IMR-90 (cell line): ENCODE data around the gene RIPK4. TPM values are rescaled to one million over a fixed set of nuclear protein-coding genes. Genes with fewer than 3 reads are reported as not detected.

Experiments
- ATAC-seq: fragments of 200-7000 bp; cut with Tn5 transposase; 2 replicates; pipeline ENCODE4 v1.9.1; 2020; ENCODE audit warnings: low read depth, mild to moderate bottlenecking, moderate library complexity
- BruUV-seq: library from RNA; stranded (reverse); fragments of 400-500 nt; replicated peaks from 2 replicates; lab custom pipeline; 2021; lab: Mats Ljungman, UMichigan
- CTCF ChIA-PET: fragments of 300-600 bp; formaldehyde crosslinking; extraction: SDS; loops from one replicate; lab custom pipeline; 2021; ENCODE audit warnings: antibody characterized with exemption; lab: Yijun Ruan, JAX
- POLR2A ChIA-PET: fragments of 300-600 bp; sonication (Branson Sonifier 250); formaldehyde crosslinking; loops from one replicate; lab custom pipeline; 2022; ENCODE audit warnings: antibody characterized with exemption; ENCODE audit not compliant: unreplicated experiment; lab: Charles Lee
- DNase-seq: peaks from one replicate; pipeline ENCODE4 v3.0.0; 2013
- H2AFZ ChIP-seq: replicated peaks from 2 replicates; pipeline ENCODE3; 2013; ENCODE audit warnings: low read length, mild to moderate bottlenecking; ENCODE audit not compliant: poor library complexity
- H2AK5ac ChIP-seq: 2 replicates; pipeline ENCODE4 v1.6.1; 2013; ENCODE audit warnings: low read depth, low read length, inconsistent platforms
- H2AK9ac ChIP-seq: replicated peaks from 2 replicates; pipeline ENCODE3; 2013; ENCODE audit warnings: mild to moderate bottlenecking, low read depth, low read length, moderate library complexity; ENCODE audit not compliant: poor library complexity
- H2BK120ac ChIP-seq: 2 replicates; pipeline ENCODE4 v1.6.1; 2013; ENCODE audit warnings: low read depth, low read length, inconsistent platforms
- H2BK15ac ChIP-seq: 3 replicates; pipeline ENCODE4 v1.6.1; 2013; ENCODE audit warnings: low read depth, low read length, inconsistent platforms
- H2BK20ac ChIP-seq: 2 replicates; pipeline ENCODE4 v1.6.1; 2013; ENCODE audit warnings: low read depth, mild to moderate bottlenecking, inconsistent platforms, low read length, moderate library complexity
- H2BK5ac ChIP-seq: 2 replicates; pipeline ENCODE4 v1.6.1; 2013; ENCODE audit warnings: mild to moderate bottlenecking, low read depth, low read length, inconsistent platforms; ENCODE audit not compliant: poor library complexity, severe bottlenecking
- H3K14ac ChIP-seq: replicated peaks from 2 replicates; pipeline ENCODE4 v1.6.1; 2013; ENCODE audit warnings: low read depth, low read length, inconsistent platforms
- H3K18ac ChIP-seq: 2 replicates; pipeline ENCODE4 v1.6.1; 2013; ENCODE audit warnings: low read depth, low read length, control low read depth
- H3K23ac ChIP-seq: 2 replicates; pipeline ENCODE4 v1.6.1; 2013; ENCODE audit warnings: low read depth, low read length, inconsistent platforms
- H3K27ac ChIP-seq: 2 replicates; pipeline ENCODE4 v1.5.1; 2013; ENCODE audit warnings: mild to moderate bottlenecking, control low read depth, low read length; ENCODE audit not compliant: insufficient read depth
- H3K27me3 ChIP-seq: 2 replicates; pipeline ENCODE4 v1.6.1; 2013; ENCODE audit warnings: low read length; ENCODE audit not compliant: control insufficient read depth, insufficient read depth
- H3K36me3 ChIP-seq: 2 replicates; pipeline ENCODE4 v1.6.1; 2013; ENCODE audit warnings: low read length, mixed read lengths; ENCODE audit not compliant: control insufficient read depth, insufficient read depth
- H3K4ac ChIP-seq: 2 replicates; pipeline ENCODE4 v1.6.1; 2013; ENCODE audit warnings: low read depth, low read length, inconsistent platforms
- H3K4me1 ChIP-seq: 2 replicates; pipeline ENCODE4 v1.6.1; 2013; ENCODE audit warnings: low read length, mixed read lengths; ENCODE audit not compliant: control insufficient read depth, insufficient read depth
- H3K4me2 ChIP-seq: 2 replicates; pipeline ENCODE4 v1.6.1; 2013; ENCODE audit warnings: low read depth, mild to moderate bottlenecking, control low read depth, low read length, moderate library complexity
- H3K4me3 ChIP-seq: 2 replicates; pipeline ENCODE4 v1.5.1; 2013; ENCODE audit warnings: low read depth, mild to moderate bottlenecking, control low read depth, low read length, moderate library complexity; ENCODE audit not compliant: insufficient read depth
- H3K56ac ChIP-seq: 2 replicates; pipeline ENCODE4 v1.6.1; 2013; ENCODE audit warnings: low read length, inconsistent platforms; ENCODE audit not compliant: insufficient read depth; ENCODE audit errors: extremely low read depth
- H3K79me1 ChIP-seq, 2 experiments: 2 replicates each; pipeline ENCODE4 v1.6.1; 2013; ENCODE audit warnings: low read length in 2 of 2, inconsistent platforms in 1 of 2, low read depth in 1 of 2
- H3K9ac ChIP-seq: 2 replicates; pipeline ENCODE4 v1.6.1; 2013; ENCODE audit warnings: low read depth, low read length, control low read depth
- H3K9me1 ChIP-seq: 2 replicates; pipeline ENCODE4 v1.6.1; 2013; ENCODE audit warnings: low read length, inconsistent platforms; ENCODE audit not compliant: insufficient read depth
- H3K9me3 ChIP-seq: 2 replicates; pipeline ENCODE4 v1.6.1; 2013; ENCODE audit warnings: low read length; ENCODE audit not compliant: control insufficient read depth, insufficient read depth
- H4K20me1 ChIP-seq: 2 replicates; pipeline ENCODE4 v1.6.1; 2013; ENCODE audit warnings: low read length, inconsistent platforms; ENCODE audit not compliant: insufficient read depth
- H4K5ac ChIP-seq: 2 replicates; pipeline ENCODE4 v1.6.1; 2013; ENCODE audit warnings: mild to moderate bottlenecking, low read depth, low read length, control low read depth
- H4K8ac ChIP-seq, 2 experiments: 2 replicates each; pipeline ENCODE4 v1.6.1; 2013; ENCODE audit warnings: low read depth in 2 of 2, low read length in 2 of 2, control low read depth in 1 of 2, inconsistent platforms in 1 of 2
- H4K91ac ChIP-seq: 2 replicates; pipeline ENCODE4 v1.6.1; 2013; ENCODE audit warnings: low read depth, low read length, inconsistent platforms; ENCODE audit not compliant: insufficient read depth
- FOS ChIP-seq: fragments of 150-350 bp; IDR thresholded peaks from 2 replicates; pipeline ENCODE4 v1.6.1; 2016; ENCODE audit warnings: low read depth, low read length
- MXI1 ChIP-seq: IDR thresholded peaks from 2 replicates; pipeline ENCODE4 v1.6.1; 2012; ENCODE audit warnings: low read depth, mild to moderate bottlenecking, low read length, moderate library complexity, borderline replicate concordance
- WGBS, 2 experiments: methylation state at CpG; one replicate each; pipeline versions ENCODE4 v1.1.5 to v1.1.7; 2013; ENCODE audit warnings: missing lambda C conversion rate in 2 of 2; ENCODE audit not compliant: insufficient read length in 1 of 2; ENCODE audit errors: extremely low coverage in 2 of 2; 5-methylcytosine and 5-hydroxymethylcytosine counted together
- dilution Hi-C: fragments of 300-500 bp; cut with HindIII; formaldehyde crosslinking; loops from one replicate; pipeline ENCODE4 v1.14.3; 2018; ENCODE audit warnings: low sequenced_read_pairs; ENCODE audit not compliant: unreplicated experiment
- in situ Hi-C: fragments of 300-500 bp; cut with MboI; formaldehyde crosslinking; loops from 3 replicates; pipeline ENCODE4 v1.14.3; 2019; ENCODE audit warnings: low sequenced_read_pairs, inconsistent platforms, mixed read lengths
- intact Hi-C: fragments of 100-400 bp; cut with micrococcal nuclease; formaldehyde crosslinking; loops from 2 replicates; pipeline ENCODE4 v1.10.0; 2022
- polyA plus RNA-seq, 3 experiments: library from polyadenylated mRNA; depleted of rRNA; stranded (reverse); fragments of >200 nt; gene quantifications; 2 replicates each; pipeline ENCODE4 v1.2.3, GENCODE V29; 2012; ENCODE audit warnings: low replicate concordance in 1 of 3
- total RNA-seq: library from RNA; depleted of rRNA; stranded (reverse); fragments of >200 nt; gene quantifications from 2 replicates; pipeline ENCODE4 v1.2.3, GENCODE V29; 2012

Gene RIPK4
- total and polyA plus RNA-seq, 2 of the 4 experiments (the other 2 are of a cell fraction) = under 0.01 to 0.03 TPM

- POLR2A ChIA-PET = no interaction called here
- BruUV-seq = no TSS peak
- Histone ChIP-seq H2BK120ac (no peak overlapping the region), H3K27ac (no peak overlapping the region), H4K91ac (no peak overlapping the region), H3K4ac (no peak overlapping the region), H3K14ac (no peak overlapping the region), H2AK9ac (no peak overlapping the region), H3K9ac (no peak overlapping the region), H4K8ac (no peak overlapping the region), H3K4me3 (no peak overlapping the region), H4K5ac (no peak overlapping the region), H2BK15ac (no peak overlapping the region), H3K4me1 (no peaks in the 10 kb centered on the region), H2AK5ac (no peak overlapping the region), H4K20me1 (no peaks in the 10 kb centered on the region), H3K4me2 (no peak overlapping the region), H2AFZ (no peak overlapping the region), H3K23ac (no peak overlapping the region), H3K36me3 (no peaks in the 10 kb centered on the region), H2BK5ac (no peak overlapping the region), H3K9me3 (peaks cover 2% of the 10 kb centered on the region; the same call in 1 of the 2 replicates), H3K56ac (no peak overlapping the region), H2BK20ac (no peak overlapping the region), H3K79me1 (no peaks in the 10 kb centered on the region), H3K18ac (no peak overlapping the region), H3K27me3 (peaks cover 84% of the 10 kb centered on the region), H3K9me1 (no peaks in the 10 kb centered on the region)
- CTCF ChIA-PET = no interaction called here
- no peak for ATAC-seq
- in situ Hi-C loops (no loop called here), intact Hi-C loops (no loop called here), dilution Hi-C loops (no loop called here)
- DNase-seq = no peak
- TF ChIP-seq MXI1 (no peak), FOS (no peak)
- WGBS, 2 experiments = 30% methylated on average over 4 of the region's 18 CpGs; no CpG with 5 or more reads in 1 of the 2 experiments
Observed at GRCh38 chr21:41712201-41712600, 54.7 kb downstream of the RIPK4 start.
